Left lobe of liver (tissue), 2 donors: ENCODE measurements around the gene ZNF710. TPM values are rescaled to one million over a fixed set of nuclear protein-coding genes. Genes with fewer than 3 reads are reported as not detected.
A peak's percentile ranks its signal among the peaks of the same experiment; 100 is the strongest.

ENCODE experiments used
- ATAC-seq: fragments of 200-7000 bp; cut with Tn5 transposase; one replicate; pipeline ENCODE4 v1.9.1; 2020; ENCODE audit warnings: mild to moderate bottlenecking, moderate library complexity
- DNase-seq: peaks from one replicate; pipeline ENCODE4 v3.0.0-alpha.2; 2020; ENCODE audit warnings: low spot score
- total RNA-seq: library from RNA; stranded (reverse); gene quantifications from one replicate; pipeline ENCODE4 v1.2.1, GENCODE V29; 2021
- donor health status: DM: no; HTN: no; CAD: no; lungs with moderate emphysema.
- donor health status: DM: no; HTN: yes; CAD: no.

Gene ZNF710
- total RNA-seq, 1 donor from 2014 or later: 6.7 TPM

DNA sequence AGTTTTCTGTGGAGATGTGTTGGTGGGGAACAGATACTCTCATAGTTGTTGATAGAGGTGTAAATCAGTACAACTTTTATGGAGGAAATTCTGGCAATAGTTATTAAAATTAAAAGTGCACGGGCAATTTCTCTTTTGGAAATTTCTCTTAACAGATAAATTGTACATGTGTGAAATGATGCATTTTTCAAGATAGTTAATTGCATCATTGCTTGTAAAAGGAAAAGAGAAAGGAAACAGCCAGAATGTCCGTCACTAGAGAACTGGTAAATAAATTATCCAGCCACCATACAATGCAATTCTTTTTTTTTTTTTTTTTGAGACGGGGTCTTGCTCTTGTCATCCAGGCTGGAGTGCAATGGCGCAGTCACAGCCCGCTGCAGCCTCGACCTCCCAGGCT is 14.2 kb downstream of the ZNF710 start:
- ATAC-seq (no peak), DNase-seq (no peak)

DNA sequence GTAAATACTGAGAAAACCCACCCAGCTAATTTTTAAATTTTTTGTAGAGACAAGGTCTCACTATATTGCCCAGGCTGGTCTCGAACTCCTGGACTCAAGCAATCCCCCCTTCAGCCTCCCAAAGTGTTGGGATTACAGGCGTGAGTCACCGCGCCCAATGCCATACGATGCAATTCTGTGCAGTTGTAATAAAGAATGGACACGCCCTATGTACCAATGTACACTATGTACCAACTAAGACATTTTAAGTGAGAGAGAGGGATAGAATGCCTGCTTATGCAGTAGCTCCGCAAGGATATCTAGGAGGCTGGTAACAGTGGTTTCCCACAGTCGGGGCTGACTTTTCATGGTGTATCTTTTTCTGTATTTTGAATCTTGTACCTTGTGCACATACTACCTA is 14.6 kb downstream of the ZNF710 start:
- ATAC-seq (no peak), DNase-seq (peak; percentile 26)

DNA sequence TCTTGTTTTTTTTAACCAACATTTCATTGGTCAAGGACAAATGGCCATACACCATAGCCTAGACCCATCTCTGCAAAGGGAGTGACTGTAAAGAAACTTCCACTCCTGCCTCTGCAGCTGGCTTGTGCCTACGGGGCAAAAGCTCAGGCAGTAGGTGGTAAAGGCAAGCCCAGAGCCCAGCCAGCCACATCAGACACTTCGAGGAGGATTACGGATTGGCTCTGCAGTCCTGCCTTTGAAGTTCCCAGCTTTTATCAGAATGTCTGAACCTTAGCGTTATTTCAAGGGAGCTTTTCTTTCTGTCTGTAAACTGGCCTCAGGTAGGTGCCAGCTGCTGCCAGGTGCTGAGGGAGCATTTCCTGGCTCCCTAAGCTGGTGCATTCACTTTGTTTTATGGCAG is 15.6 kb downstream of the ZNF710 start:
- DNase-seq (peak; percentile 41), ATAC-seq (peak; percentile 23)

DNA sequence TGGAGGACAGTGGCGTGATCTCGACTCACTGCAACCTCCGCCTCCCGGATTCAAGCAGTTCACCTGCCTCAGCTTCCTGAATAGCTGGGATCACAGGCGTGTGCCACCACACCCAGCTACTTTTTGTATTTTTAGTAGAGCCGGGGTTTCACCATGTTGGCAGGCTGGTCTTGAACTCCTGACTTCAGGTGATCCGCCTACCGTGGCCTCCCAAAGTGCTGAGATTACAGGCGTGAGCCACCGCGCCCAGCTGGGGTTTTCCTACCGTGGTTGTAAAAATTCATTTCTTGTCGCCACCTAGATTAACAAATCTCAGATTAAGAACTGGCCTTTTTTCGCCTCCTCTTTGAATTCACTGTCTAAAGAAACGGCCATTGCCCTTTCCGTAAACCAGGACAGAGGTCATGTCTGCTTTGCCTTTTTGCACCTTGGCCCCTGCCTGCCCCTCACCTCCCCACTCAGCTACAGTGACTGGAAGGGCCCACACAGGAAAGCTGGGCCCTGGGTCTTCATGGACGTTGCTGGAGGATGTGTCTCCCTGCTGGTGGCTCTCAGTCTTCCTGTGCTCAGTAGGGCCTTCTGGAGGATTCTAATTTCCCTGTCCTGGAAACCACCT is 17.2 kb downstream of the ZNF710 start:
- peak; percentile 79 for ATAC-seq
- DNase-seq: peak; percentile 59

DNA sequence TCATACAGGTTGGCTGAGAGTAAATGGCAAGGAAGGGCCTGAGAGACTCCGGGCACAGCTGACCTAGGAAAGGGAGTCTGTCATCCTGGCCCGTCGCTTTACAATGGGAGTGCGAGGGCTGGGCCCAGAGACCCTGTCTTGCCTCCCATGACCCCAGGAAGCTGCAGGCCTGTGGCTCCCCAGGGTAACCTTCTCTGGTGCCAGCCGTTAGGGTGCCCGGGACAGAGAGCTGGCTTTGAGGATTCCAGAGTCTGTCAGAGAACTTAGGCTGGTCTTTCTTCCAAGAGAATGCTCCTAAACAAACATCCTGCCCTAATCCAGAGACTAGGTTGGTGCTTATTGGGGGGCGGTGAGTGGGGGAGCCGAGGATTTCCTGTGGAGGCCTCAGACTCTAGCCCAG is 18.5 kb downstream of the ZNF710 start:
- DNase-seq (peak; percentile 42), ATAC-seq (no peak)

DNA sequence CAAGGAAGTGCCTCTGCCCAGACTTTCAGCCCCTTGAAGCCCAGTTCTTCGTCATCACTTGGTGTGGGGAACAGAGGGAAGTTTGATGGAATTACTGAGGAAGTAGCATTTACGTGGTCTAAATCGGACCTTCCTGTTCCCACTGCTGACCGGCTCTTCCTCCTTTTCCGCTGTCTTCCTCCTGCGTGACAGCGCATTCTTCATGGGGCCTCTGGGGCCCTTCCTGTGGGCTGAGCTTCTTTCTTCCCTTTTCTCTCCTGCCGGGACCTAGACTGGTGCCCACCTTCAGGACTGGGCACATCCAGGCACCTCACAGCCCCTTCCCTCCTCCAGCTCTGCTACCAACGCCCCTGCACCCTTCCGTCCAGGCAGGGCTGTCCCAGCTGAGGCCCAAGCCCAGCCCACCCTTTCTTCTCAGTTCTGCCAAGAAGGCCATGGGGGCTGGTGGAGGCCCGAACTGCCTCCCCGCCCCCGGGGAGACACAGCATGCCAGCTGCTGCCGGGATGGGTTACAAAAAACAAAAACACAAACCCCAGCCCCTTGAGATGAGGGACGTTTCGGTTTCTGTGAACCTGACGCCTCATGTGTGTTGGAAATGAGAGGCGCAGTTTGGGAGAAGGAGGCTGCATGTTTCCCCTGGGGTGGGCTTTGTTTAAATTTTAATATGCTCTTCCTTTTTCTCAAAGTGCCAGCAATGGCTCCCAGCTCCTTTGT is 19.1 kb downstream of the ZNF710 start:
- DNase-seq (peak; percentile 51), ATAC-seq (peak; percentile 54)

DNA sequence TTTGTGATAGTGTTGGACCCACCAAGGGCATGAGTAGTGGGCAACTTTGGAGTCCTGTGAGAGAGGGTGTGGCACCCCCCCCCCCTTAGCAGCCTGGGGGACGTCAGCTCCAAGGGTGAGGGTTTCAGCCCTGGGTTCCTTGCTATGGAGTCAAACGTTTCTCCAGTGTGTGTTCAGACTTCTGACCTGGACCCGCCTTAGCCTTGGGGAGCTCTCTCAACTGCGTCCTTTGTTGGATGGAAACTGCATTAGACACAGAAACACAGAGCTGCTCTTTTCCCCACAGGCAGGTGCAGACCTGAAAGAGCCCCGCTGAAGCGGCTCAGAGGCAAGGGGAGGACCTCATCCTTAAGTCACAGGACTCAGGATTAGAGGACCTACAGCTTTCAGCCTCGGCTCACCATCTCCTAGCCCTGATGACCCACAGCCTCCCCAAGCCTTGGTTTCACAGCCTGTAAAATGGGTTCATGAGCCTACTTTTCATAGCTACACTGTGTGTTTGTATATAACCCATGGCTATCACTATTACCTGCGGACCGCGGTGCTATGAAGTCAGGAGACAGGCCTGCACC is 19.9 kb downstream of the ZNF710 start:
- ATAC-seq (no peak), DNase-seq (peak; percentile 36)

DNA sequence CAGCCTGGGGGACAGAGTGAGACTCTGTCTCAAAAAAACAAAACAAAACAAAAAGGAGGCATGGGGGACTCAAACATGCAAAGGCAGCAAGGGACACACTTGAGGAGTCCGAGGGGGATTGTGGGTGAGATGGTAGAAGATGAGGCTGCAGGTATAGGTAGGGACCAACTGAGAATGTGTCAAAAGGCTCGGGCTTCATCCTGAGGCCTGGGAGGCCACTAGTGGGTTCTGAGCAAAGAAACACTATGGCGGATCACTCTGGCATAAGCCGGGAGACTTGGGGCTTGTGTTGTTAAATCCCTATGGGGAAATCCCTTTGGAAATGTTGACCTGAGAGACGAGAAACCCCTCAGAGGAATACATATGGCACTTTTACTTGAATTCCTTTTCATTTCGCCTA is 21.2 kb downstream of the ZNF710 start:
- DNase-seq: peak; percentile 30
- ATAC-seq: no peak

DNA sequence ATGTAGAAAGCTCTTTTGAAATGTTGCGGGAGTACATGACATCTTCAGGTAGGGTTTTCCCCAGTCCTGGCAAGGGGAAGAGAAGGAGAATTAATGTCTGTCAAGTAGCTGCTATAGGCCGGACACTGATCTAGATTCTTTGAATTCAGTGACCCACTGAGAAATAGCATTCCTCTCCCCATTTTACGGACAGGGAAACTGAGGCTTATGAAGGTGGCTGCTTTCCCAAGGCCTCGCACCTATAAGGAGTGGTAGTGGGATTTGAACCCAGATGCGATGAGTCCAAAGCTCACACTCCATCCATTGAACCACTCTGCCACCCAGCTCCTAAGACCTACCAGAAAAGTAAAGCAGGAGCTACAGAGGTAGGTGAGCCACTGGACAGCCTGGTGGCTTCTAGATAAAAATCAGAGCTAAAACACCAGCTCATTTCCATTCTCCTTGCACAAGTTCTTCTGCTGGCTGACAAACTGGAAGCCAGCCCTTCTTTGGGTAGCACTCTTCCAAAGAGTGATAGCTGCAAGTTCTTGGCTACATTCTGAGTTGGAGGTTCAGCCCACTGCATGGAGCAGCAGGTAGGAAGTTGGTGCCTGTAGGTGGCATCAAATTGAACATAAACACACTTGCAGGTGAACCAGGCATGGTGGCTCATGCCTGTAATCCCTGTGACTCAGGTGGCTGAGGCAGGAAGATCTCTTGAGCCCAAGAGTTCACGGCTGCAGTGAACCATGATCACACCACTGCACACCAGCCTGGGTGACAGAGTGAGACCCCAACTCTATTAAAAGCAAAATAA is 22.0 kb downstream of the ZNF710 start:
- DNase-seq (peak; percentile 33), ATAC-seq (peak; percentile 18)

DNA sequence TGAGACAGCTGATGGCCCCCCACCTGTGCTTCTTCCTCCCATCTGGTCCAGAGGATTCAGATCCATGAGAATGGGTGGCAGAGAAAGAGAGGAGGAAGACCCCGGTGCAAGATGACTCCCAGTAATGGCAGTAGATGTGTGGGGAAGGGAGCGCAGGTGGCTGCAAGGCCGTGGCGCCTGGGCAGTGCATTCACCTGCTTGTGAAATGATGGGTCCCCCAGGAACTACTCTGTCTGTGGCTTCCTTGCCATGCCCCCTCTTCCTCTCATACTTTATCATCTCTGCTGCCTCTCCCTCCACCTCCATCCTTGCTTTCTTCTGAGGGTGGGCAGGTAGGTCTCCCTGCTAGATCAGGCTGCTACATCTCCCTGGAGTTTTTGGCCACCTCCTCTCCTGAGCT is 23.3 kb downstream of the ZNF710 start:
- ATAC-seq (no peak), DNase-seq (peak; percentile 39)

DNA sequence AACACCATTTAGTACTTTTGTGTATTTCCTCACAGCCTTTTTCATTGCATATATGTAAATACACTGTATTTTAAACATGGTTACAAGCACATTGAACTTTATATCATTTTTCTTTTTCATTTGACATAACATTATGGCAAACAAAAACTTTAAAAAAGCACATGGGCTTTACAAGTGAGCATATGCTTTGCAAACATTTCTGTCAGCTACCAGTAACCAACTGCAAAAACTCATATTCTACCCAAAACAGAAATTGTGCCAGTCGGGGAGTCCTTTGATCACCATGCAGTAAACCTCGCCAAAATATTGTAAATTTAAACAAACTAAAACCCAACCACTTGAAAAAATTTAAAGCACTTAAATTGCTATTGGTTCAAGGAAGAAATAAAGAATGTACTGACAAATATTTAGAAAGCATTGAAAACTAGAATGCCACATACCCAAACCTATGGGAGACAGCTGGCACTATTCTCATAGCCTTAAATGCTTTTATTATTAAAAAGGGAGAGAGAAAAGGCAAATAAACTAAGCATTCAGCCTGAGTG is 24.4 kb downstream of the ZNF710 start:
- ATAC-seq (no peak), DNase-seq (no peak)

DNA sequence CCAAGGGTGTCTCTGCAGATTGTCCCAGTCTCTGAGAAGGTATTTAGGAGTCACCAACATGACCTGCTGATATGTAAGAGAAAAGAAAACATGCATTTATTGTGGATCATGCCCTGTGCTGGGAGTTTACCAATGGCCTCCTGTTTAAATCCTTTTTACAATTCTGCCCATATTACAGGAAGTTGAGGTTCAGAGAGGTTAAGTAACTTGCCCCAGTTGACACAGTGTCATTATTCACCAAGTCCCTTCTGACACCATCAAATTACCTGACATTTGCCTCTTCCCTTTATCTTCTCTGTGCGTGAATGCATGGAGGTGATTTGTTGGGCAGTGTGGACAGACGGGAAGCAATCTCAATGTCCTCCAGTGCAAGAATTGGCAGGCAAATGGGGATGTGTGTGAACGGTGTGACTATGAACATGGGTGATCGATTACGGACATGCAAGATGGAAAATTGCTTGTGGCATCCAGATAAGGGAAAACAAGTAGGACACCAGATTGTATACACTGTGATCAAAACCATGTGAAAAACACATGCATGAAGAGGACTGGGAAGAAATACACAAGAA is 27.3 kb downstream of the ZNF710 start:
- ATAC-seq (peak; percentile 36), DNase-seq (no peak)

DNA sequence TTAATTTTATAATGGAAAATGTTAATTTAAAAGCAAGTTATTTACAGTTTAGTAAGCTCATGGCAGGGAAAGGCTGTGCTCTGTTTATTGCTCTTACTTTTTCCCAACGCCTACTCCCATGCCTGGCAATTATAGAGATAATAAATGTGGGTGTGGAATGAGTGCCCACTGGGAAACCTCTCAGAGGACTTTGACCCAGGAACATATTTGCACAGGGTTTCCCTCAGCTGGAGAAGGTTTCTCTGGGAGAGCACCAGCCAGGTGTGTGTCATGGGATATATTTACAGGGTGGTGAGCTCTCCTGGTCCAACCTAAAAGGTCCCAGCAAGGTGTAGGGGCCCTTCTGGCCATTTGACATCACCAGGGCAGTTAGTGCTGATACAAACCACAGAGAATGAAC is 27.9 kb downstream of the ZNF710 start:
- ATAC-seq: peak; percentile 89

DNA sequence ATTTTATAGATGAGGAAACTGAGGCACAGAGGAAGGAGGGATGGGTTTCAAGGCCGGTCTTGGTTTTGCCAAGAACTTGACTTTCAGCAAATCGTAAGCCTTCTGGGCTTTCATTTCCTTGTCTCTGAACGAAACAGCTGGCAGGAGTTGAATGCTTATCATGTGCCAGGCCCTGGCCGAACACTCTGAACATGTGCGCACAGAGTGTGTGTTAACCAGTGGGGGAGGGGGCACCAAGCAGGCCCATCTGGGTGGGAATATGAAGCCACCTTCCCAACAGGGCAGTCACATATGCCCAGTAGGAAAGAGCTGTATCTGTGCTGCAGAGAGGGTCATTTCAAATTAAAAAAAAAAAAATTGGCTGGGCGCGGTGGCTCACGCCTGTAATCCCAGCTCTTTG is 29.3 kb downstream of the ZNF710 start:
- DNase-seq (peak; percentile 73), ATAC-seq (peak; percentile 33)

More for the DNA sequence above, 27.9 kb downstream of the ZNF710 start:
- peak; percentile 74 for DNase-seq

DNA sequence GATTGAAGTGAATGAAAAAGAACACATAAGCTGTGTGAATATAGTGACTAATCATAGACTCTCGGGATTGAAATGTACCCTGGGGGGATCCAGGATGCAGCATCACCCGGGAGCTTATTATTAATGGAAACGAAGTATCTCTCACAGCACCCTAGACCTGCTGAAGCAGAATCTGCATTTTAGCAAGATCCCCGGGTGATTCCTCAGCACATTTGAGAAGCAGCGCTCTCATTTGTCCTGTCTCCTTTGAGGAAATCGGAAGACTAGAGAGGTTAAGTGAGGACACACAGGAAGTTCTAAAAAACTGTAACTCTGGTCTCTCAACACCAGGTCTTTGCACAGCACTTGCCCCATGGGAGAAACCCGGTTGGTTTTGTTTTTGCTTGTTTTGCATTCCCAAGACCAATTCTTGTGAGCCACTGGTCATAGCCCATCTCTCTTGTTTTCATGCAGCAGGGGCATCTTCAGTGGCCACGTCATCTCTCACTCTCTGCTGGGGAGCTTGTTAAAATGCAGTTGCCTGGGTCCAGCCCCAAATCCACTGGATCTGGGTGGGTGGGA is 30.2 kb downstream of the ZNF710 start:
- DNase-seq (no peak), ATAC-seq (no peak)

DNA sequence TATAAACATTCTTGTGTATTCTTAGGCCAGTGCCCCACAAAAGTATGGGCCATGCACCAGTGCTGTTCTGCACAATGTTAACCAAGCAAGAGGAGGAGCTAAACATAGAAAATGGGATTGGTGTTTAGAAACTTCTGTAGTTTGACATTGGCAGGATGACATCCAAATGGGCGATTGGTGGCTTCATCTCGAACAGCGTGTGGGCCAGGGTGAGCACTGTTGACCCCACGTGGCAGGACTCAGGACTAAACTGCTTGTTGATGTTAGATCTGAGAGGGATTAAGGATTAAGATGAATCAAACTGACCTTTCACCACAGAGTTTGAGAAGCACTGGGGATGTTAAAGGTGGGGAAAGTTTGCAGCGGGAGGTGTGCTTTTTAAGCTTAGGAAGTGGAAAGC is 31.9 kb downstream of the ZNF710 start:
- ATAC-seq: no peak
- DNase-seq: no peak

DNA sequence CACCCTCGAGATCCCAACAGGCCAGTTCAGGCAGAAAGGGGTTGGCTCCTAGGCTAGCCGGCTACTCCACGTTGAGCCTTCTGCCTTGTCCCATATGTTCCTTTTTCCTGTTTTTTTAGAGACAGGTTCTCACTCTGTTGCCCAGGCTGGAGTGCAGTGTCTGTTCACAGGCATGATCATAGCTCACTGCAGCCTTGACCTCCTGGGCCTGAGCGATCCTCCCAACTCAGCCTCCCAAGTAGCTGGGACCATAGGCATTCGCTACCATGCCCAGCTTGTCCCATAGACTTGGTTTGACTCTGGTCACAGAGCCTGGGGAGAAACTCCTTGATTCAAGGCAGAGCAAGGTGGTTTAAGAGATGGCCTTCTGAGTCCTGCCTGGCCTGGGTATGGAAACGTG is 32.3 kb downstream of the ZNF710 start:
- DNase-seq (no peak), ATAC-seq (no peak)

DNA sequence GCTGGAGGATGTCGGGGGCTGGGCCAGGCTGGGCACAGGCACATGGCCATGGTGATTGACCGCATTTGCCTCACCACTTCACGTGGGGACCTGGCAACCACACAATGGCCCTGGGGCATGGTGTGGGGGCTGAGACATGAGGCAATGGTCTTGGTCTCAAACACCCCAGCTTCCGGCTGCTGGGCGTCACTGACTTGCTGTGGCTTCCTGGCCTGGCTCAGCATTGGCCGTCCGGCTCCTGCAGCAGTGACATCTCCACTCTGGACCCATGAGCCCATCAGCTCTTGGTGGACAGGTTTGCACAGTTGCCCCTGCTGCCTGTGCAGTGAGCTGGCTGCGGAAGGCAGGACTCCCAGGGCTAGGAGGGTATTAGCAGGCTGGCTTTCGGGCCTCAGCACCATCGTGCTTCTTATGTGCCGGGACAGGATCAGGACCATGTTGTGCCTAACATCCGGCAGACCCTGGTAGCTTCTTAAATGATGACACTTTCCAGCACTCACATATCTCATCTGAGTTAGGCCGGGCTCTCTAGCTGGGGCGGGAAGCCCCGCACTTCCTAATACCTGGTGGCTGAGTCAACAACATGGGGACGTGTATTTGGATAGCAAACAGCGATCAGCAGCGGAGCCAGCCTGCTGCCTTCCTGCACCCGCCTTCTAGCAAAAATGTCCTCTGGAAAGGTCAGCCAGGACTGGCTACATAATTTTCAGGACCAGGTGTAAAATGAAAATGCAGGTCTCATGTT is 34.1 kb downstream of the ZNF710 start:
- DNase-seq: peak; percentile 55
- ATAC-seq: peak; percentile 33

DNA sequence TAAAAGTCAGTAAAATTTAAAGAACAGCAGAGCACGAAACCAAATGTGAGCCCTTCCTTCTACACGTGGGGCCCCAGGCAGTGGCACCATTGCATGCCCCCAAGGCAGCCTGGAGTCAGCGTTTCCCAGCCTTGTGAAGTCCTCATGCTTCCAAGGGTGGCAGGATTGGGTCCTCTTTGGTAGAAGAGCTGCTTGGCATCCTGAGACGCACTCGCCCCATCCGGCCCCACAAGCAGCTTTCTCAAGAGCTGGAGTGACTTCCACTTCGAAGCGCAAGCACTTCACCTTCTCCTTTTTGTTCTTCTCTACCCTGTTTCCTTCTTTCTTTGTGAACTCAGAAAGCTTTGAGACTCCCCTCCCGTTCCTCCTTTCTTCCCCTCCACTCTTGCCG is 34.7 kb downstream of the ZNF710 start:
- DNase-seq (no peak), ATAC-seq (no peak)

DNA sequence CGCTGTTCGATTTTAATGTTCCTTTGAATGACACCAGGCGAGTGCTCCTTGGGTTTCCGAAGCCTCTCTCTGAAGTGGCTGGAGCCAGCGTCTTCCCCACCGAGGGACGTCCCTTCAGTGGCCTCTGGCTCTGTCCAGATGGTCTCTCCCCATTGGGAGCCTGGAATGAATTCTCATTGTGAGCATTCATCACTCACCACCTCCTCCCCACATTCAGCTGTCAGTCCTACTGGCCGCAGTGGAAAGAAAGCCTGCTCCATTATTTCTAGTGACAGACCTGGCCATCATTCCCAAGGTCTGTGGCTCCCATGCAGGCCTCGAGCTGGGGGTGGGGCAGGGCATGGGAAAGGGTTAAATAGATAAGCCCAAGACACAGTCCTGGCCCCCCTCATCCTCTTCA is 35.2 kb downstream of the ZNF710 start:
- DNase-seq (no peak), ATAC-seq (no peak)
